ENCODE results near the gene PAWR.
"Not testable (repeated sequence)": the region's sequence is repeated elsewhere in the genome, so short reads cannot be mapped to it uniquely, and the experiment has no call there.

The PAWR gene

DNA sequence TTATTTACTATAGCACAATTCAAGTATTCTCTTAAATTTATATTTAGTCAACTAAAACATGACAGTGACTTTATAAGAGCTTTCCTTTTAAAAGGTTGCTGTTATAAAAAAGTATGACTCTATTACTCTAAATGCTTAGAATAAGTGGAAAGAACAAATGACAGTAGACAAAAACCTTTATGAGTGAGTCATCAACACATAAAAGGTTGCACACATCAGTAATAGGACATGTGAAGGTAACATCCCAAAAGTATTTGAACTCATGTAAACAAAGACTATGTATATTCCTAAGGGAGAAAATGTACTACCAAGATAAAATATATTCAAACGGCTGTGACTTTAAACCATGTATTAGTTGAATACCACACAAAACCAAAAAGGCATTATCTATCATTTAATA is 98.8 kb downstream of the PAWR start:
- no peak for DNase-seq (ENCODE audit: low spot score)

GRCh38 chr12:79590751-79591150 is 100.0 kb downstream of the PAWR start:
- no peak for DNase-seq (ENCODE audit: low spot score)

GRCh38 chr12:79587368-79587767 is 103.4 kb downstream of the PAWR start:
- DNase-seq (ENCODE audit: low spot score), result no peak

- no peak for DNase-seq (ENCODE audit: low spot score)
Measured at GRCh38 chr12:79585147-79585546, 105.6 kb downstream of the PAWR start.

DNA sequence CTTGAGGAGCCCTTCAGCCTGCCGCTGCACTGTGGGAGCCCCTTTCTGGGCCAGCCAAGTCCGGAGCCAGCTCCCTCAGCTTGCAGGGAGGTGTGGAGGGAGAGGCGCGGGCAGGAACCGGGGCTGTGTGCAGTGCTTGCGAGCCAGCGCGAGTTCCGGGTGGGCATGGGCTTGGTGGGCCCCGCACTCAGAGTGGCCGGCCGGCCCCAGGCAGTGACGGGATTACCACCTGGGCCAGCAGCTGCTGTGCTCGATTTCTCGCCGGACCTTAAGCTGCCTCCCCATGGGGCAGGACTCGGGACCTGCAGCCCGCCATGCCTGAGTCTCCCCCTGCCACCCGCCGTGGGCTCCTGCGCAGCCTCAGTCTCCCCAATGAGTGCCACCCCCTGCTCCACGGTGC is 116.9 kb downstream of the PAWR start:
- DNase-seq (ENCODE audit: low spot score), result no peak

DNA sequence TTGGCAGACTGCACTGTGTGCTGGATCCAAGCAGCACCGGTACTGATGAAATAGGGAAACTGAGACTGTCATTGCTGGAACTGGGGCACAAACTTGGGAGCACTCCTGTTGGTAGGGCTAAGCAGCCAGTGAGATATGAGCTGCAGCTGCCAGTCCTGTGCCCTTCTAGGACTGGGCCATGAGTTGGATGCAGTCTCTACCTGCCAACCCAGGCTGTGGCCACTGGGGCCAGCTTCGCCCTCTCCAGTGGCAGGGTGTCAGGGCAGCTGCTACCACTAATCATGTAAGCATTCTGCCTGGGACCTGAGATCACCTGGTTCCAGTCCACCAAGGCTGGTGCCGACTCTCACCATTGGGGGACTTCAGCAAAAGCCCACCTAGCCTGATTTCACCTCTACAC is 121.1 kb downstream of the PAWR start:
- DNase-seq (ENCODE audit: low spot score), result no peak

DNA sequence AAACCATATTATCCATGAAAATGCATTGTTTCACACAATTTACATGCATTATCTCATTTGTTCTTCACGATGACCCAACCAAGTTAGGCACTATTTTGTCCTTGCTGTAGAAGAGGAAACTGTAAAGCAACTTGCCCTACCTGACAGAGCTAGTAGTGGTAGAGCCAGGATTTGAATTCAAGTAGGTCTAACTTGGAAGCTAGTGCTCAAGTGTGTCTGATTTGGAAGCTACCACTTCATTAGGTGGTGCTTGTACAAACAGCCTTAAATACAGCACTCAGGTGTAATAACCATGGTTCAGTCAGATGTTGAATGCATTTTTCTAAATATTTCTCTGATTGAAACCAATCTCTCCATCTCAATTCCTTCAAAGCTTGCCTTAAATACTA is 123.6 kb downstream of the PAWR start:
- no peak for DNase-seq (ENCODE audit: low spot score)

DNA sequence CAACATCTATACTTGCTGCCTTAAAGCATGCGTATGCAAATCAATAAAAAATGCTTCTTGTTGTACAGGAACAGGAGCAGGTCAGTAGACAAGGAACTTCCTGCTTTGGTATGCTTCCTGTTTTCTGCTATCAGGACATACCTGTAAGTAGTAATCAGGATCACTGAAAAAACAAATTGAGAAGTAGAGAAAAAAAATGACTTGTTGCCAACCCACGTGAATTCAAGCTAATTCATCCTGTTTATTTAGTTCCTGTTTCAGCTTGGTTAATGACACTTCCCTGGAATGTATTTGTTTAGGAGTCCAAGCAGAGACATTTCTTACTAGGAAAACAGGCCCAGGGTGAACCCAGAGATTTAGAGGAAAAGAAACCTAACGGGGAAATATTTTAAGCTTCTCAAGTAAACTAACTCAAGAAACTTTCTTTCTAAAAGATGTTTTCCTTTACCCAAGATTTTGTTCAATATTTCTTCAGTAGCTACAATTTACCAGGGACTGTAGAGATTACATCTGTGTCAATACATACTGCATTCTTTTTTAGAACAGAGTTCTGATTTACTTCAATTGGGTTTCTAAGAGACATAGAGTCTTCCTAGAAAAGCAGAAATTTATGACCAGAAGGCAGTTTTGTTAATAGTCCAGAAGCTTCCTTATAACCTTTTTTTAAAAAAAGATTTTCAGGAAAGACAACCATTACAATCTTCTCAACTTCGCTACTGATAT is 124.2 kb downstream of the PAWR start:
- peak; percentile 47 for DNase-seq (ENCODE audit: low spot score)

DNA sequence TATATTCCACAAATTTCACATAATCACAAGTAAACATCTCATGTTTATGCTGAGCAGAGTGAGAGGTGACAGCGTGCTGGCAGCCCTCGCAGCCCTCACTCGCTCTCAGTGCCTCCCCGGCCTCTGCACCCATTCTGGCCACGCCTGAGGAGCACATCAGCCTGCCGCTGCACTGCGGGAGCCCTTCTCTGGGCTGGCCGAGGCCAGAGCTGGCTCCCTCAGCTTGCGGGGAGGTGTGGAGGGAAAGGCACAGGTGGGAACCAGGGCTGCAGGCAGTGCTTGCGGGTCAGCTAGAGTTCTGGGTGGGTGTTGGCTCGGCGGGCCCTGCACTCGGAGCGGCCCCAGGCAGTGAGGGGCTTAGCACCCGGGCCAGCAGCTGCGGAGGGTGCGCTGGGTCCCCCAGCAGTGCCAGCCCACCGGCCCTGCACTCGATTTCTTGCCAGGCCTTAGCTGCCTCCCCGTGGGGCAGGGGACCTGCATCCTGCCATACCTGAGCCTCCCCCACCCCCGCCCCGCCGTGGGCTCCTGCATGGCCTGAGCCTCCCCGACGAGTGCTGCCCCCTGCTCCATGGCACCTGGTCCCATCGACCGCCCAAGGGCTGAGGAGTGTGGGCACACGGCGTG is 125.9 kb downstream of the PAWR start:
- not testable (repeated sequence) for DNase-seq (ENCODE audit: low spot score)

DNA sequence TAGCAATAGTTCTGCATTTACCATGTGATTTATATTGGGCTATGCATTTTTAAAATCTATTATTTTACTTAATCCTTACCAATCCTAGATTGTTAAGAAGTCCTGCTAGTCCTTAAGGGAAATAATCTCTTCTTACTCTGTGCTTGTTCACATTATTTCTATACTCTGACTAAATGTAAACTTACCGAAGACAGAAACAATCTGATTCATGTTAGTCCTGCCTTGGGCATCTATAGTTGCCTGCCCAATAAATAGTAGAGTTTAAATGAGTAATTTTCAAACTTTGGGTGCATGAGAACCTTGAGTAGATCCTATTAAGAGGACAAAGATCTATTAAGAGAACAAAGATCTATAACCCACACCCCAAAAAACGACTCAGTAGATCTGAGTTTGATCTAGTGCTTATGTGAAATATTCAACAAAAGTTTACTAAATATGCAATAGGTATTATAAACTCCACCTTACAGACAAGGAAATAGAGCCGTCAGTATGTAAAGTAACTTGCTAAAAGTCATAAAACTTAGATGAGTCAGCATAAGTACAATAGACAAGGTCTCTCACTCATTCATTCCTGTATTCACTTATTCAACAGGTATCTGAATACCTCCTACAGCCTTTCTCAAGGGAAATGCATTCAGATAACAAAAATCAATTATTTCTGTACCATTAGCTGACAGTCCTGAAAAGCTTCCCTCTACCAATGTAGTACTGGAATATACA is 127.6 kb downstream of the PAWR start:
- DNase-seq (ENCODE audit: low spot score), result no peak

DNA sequence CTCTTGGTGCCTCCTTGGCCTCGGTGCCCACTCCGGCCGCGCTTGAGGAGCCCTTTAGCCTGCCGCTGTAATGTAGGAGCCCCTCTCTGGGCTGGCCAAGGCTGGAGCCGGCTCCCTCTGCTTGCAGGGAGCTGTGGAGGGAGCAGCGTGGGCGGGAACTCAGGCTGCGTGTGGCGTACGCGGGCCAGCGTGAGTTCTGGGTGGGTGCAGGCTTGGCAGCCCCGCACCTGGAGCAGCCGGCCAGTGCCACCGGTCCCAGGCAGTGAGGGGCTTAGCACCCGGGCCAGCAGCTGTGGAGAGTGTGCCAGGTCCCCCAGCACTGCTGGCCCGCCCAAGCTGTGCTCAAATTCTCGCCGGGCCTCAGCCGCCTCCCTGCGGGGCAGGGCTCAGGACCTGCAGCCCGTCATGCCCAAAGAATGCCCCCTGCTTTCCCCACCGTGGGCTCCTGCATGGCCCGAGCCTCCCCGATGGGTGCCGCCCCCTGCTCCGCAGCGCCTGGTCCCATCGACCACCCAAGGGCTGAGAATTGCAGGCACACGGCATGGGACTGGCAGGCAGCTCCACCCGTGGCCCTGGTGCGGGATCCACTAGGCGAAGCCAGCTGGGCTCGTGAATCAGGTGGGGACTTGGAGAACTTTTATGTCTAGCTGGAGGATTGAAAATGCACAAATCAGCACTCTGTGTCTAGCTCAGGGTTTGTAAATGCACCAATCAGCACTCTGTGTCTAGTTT is 129.2 kb downstream of the PAWR start:
- no peak for DNase-seq (ENCODE audit: low spot score)

DNA sequence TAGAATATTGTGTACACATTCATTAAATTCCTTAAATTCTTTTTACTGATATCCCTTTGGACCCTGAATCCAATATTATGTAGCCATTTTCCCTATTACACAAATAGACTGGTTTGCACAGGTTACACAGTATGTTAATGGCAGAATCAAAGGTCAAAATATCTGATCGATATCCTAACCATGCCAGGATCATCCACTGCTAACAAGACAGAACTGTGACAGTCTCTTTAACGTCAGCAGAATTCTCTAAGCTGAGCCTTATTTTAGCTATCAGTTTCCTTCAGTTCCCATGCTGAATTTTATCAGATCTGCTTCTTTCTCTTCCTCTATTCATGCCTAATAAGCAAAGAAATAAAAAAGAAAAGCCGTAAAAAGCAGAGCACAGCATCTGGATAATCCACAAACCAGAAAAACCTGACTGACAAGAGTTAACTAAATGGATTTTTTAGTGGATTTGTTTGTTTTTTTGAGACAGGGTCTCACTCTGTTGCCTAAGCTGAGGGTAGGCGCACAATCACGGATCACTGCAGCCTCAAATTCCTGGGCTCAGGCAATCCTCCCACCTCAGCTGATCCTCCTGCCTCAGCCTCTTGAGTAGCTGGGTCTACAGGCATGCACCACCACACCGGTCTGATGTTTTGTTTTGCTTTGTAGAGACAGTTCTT is 130.4 kb downstream of the PAWR start:
- DNase-seq (ENCODE audit: low spot score), result no peak

GRCh38 chr12:79559591-79559990 is 131.2 kb downstream of the PAWR start:
- no peak for DNase-seq (ENCODE audit: low spot score)

DNA sequence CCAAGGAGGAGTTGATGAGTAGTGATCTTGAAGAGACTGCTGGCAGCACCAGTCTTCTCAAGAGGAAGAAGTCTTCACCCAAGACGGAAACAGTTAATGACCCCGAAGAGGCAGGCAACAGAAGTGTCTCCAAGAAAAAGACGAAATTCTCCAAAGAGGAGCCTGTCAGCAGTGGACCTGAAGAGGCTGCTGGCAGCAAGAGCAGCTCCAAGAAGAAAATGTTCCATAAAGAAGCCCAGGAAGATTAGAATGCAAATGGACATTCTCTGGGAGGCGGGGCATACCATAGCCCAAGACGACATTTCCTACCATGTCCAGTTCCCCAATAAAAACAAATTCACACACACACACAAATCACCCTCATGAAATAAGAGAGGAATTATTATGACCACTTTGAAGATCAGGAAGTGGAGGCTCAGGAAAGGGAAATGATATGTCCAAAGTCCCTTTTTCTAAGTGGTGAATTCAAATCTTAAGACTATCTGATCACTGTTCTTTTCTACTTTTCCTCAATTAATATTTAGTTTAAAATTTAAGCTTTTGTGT is 131.8 kb downstream of the PAWR start:
- DNase-seq (ENCODE audit: low spot score), result no peak

- no peak for DNase-seq (ENCODE audit: low spot score)
Measured at GRCh38 chr12:79557690-79558315, 133.0 kb downstream of the PAWR start.

GRCh38 chr12:79555028-79555925 is 135.5 kb downstream of the PAWR start:
- DNase-seq (ENCODE audit: low spot score), result peak; percentile 59

DNA sequence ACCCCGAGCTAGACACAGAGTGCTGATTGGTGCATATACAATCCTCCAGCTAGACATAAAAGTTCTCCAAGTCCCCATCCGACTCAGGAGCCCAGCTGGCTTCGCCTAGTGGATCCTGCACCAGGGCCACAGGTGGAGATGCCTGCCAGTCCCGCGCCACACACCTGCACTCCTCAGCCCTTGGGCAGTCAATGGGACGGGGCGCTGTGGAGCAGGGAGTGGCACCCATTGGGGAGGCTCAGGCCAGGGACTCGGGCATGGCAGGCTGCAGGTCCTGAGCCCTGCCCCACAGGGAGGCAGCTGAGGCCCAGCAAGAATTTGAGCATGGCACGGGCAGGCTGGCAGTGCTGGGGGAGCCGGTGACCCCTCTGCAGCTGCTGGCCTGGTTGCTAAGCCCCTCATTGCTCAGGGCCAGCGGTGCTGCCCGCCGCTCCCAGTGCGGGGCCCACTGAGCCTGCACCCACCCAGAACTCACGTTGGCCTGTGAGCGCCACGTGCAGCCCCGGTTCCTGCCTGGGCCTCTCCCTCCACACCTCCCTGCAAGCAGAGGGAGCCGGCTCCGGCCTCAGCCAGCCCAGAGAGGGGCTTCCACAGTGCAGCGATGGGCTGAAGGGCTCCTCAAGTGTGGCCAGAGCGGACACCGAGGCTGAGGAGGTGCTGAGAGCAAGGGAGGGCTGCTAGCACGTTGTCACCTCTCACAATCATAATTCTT is 136.7 kb downstream of the PAWR start:
- DNase-seq (ENCODE audit: low spot score), result no peak

DNA sequence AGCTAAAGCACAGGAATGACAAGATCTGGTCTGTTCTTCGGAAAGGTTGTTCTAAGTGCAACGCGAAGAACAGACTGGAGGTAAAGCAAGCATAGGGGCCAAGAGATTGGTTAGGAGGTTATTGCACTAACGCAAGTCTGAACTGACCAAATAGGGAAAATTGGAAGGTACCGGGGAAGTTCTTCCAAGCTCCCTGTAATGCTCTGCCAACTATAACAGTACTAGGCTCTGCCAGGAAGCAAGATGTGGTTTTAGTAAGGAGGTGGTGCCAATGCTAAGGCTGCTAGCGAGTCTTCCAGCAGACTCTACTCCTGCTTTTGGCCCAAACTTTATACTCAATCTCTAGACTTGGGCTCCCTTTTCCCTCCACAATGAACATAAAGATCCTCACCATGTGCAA is 138.6 kb downstream of the PAWR start:
- DNase-seq (ENCODE audit: low spot score), result no peak

- DNase-seq (ENCODE audit: low spot score), result no peak
Measured at GRCh38 chr12:79549531-79550271, 141.1 kb downstream of the PAWR start.
